HEK293T (cell line): ENCODE measurements around the gene RIPK3.

Source experiments
- ELF4 ChIP-seq: fragments of 450-650 bp; IDR thresholded peaks from 2 replicates; pipeline ENCODE4 v1.6.1; 2017; ENCODE audit warnings: antibody characterized with exemption
- NFRKB ChIP-seq: fragments of 450-650 bp; IDR thresholded peaks from 2 replicates; pipeline ENCODE4 v1.6.1; 2016; ENCODE audit warnings: mild to moderate bottlenecking, moderate library complexity
- SP1 ChIP-seq: fragments of 450-650 bp; IDR thresholded peaks from 2 replicates; pipeline ENCODE4 v1.6.1; 2017
- SUZ12 ChIP-seq: fragments of 450-650 bp; IDR thresholded peaks from 2 replicates; pipeline ENCODE4 v1.6.1; 2016; ENCODE audit warnings: mild to moderate bottlenecking

DNA sequence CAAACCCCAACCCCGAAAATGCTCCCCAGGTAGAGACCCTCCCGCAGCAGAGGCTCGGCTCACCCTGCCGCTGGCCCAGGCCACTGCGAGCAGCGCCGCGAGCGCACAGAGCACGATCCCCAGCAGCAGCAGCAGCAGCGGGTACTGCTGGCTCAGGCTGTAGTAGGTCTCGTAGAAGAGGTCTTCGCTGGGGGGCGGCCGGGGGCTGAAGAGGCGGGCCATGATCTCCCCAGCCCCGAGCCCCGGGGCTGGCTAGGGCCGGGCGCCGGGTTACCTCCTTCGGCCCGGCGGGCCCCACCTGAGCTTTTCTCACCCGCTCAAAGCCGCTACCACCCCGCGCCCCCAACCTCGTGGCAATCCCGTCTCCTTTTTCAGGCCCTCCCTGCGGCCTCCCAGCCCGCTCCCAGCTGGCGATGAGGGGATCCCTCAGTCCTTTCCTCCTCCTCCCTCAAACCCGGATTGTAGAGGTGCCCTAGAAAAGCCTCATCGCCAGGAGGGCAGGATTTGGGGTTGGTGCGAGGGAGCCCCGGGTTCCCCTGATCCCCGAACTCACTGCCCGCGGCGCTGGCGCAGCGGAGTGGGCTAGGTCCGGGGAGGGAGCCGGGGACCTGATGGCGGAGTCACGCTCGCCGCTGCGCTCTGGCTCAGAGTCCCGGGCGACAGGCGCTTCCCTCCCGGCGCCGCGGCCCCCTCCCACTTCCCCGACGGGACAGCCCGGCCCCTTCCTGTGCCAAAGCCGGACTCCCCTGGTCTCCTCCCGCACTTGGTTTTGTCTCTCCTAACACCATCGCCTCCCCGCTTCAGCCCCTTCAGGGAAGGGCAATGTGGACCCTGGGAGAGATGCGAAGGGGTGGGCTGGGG, 5.1 kb downstream of the RIPK3 start, which contains the start of gene ADCY4:
- TF ChIP-seq SP1 (no peak), NFRKB (no peak), ELF4 (no peak), SUZ12 (no peak)
